K562 treated with DMSO at 1 percent for 48 hours (cell line): ENCODE results near the gene BCKDHB. TPM values are rescaled to one million over a fixed set of nuclear protein-coding genes. Genes with fewer than 3 reads are reported as not detected.

ENCODE experiments used
- total RNA-seq: library from RNA; unstranded; fragments of 300-600 nt; gene quantifications from 2 replicates; pipeline ENCODE4 v1.2.3, GENCODE V29; 2022; ENCODE audit warnings: low replicate concordance; ENCODE audit errors: extremely low read depth

The BCKDHB gene
- not detected in 2 replicates for total RNA-seq

DNA sequence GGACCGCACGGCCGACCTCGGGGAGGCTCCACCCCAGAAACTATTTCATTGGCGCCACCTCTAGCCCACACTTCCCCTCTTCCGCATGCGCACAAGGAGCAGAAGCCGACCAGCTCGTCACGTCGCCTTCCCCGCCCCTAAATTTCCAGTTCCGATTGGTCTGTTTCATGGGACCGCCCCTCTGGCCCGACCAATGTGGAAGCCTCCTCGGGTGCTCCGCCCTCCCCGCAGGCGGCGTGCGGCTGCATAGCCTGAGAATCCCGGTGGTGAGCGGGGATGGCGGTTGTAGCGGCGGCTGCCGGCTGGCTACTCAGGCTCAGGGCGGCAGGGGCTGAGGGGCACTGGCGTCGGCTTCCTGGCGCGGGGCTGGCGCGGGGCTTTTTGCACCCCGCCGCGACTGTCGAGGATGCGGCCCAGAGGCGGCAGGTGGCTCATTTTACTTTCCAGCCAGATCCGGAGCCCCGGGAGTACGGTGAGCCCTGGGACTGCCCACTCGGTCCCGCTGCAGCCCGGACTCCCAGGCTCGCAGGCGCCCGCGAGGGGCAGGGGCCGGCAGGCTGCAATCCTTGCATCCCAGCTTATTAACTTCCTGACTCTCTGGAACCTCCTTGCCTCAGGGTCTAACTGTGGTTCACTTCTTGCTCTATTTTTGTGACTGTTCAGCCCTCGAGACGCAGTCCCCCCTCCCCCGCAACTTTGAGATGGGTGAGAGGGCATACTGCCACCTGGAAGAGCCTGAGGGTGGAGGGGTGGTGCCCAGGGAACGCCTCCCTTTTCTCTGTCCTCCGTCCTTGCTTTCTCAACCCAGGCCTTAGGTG lies at the start of gene BCKDHB:
BCKDHB (plus strand) TSS at position 254 of the 818 bp plus-strand sequence; CDS start at position 277, 23 bp downstream.

Other genes starting within 250 kb of the BCKDHB start
- not detected in 2 replicates for gene ELOVL4, start 159.1 kb upstream of the BCKDHB start, total RNA-seq
- not detected in 2 replicates for gene TTK, start 102.0 kb upstream of the BCKDHB start, total RNA-seq